Lower leg skin (tissue), 3 donors: Measurements from ENCODE around the gene LIN37.

ENCODE experiments used
- POLR2A ChIP-seq, 2 donors: fragments of 450-650 bp; IDR thresholded peaks; one replicate each; pipeline ENCODE4 v1.6.1; 2016 to 2017; ENCODE audit warnings: antibody characterized with exemption in 2 of 2, mild to moderate bottlenecking in 1 of 2, moderate library complexity in 1 of 2
- TF ChIP-seq, protein P1 (sequence below), 3 donors: fragments of 450-650 bp; IDR thresholded peaks; one replicate each; pipeline ENCODE4 v1.5.1; 2016; ENCODE audit warnings: antibody characterized with exemption in 3 of 3, mild to moderate bottlenecking in 3 of 3, moderate library complexity in 2 of 3

- TF ChIP-seq, protein P1, sequence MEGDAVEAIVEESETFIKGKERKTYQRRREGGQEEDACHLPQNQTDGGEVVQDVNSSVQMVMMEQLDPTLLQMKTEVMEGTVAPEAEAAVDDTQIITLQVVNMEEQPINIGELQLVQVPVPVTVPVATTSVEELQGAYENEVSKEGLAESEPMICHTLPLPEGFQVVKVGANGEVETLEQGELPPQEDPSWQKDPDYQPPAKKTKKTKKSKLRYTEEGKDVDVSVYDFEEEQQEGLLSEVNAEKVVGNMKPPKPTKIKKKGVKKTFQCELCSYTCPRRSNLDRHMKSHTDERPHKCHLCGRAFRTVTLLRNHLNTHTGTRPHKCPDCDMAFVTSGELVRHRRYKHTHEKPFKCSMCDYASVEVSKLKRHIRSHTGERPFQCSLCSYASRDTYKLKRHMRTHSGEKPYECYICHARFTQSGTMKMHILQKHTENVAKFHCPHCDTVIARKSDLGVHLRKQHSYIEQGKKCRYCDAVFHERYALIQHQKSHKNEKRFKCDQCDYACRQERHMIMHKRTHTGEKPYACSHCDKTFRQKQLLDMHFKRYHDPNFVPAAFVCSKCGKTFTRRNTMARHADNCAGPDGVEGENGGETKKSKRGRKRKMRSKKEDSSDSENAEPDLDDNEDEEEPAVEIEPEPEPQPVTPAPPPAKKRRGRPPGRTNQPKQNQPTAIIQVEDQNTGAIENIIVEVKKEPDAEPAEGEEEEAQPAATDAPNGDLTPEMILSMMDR (IDR thresholded peaks at IDR 0.05): no peak
- TF ChIP-seq POLR2A (IDR thresholded peaks at IDR 0.05): no peak
Measured at GRCh38 chr19:35710784-35711723, 37.3 kb upstream of the LIN37 start.
